GM12892 (cell line): ENCODE results near the gene CCNL2.

Source experiments
- POLR2A ChIP-seq: IDR thresholded peaks from 2 replicates; pipeline ENCODE4 v1.6.1; 2011; ENCODE audit warnings: low read depth, low read length, control low read depth
- POLR2AphosphoS5 ChIP-seq: IDR thresholded peaks from 2 replicates; pipeline ENCODE4 v1.6.1; 2011; ENCODE audit warnings: low read depth, low read length, control low read depth
- TAF1 ChIP-seq: IDR thresholded peaks from 2 replicates; pipeline ENCODE4 v1.6.1; 2011; ENCODE audit warnings: low read depth, mild to moderate bottlenecking, control low read depth, low read length, borderline replicate concordance

- TF ChIP-seq POLR2A (no peak), POLR2AphosphoS5 (no peak), TAF1 (no peak)
These were observed 21.6 kb upstream of the CCNL2 start for GRCh38 chr1:1420654-1421141.
